Calu3 (cell line): ENCODE data around the gene PSAP. TPM values are rescaled to one million over a fixed set of nuclear protein-coding genes. Genes with fewer than 3 reads are reported as not detected.

ENCODE experiments used
- BruUV-seq: library from RNA; stranded (reverse); fragments of 400-500 nt; replicated peaks from 2 replicates; lab custom pipeline; 2021; lab: Mats Ljungman, UMichigan
- CTCF ChIA-PET: fragments of 300-600 bp; sonication (Branson Sonifier 250); formaldehyde crosslinking; loops from one replicate; lab custom pipeline; 2022; ENCODE audit warnings: antibody characterized with exemption; lab: Charles Lee
- DNase-seq: peaks from one replicate; pipeline ENCODE4 v3.0.0; 2022
- H3K27ac Mint-ChIP-seq: one replicate; pipeline ENCODE4 v1.8.0; 2022; ENCODE audit warnings: mixed read lengths; ENCODE audit not compliant: unreplicated experiment
- H3K27me3 Mint-ChIP-seq: one replicate; pipeline ENCODE4 v1.8.0; 2022; ENCODE audit warnings: mixed read lengths; ENCODE audit not compliant: unreplicated experiment
- H3K36me3 Mint-ChIP-seq: one replicate; pipeline ENCODE4 v1.8.0; 2022; ENCODE audit warnings: mild to moderate bottlenecking, moderate library complexity, mixed read lengths; ENCODE audit not compliant: insufficient read depth, unreplicated experiment
- H3K4me1 Mint-ChIP-seq: one replicate; pipeline ENCODE4 v1.8.0; 2022; ENCODE audit warnings: mild to moderate bottlenecking, low read depth, mixed read lengths; ENCODE audit not compliant: unreplicated experiment
- H3K4me3 Mint-ChIP-seq: one replicate; pipeline ENCODE4 v1.8.0; 2022; ENCODE audit warnings: mild to moderate bottlenecking, low read depth, moderate library complexity, mixed read lengths; ENCODE audit not compliant: unreplicated experiment
- H3K9me3 Mint-ChIP-seq: one replicate; pipeline ENCODE4 v1.8.0; 2022; ENCODE audit warnings: low read depth, mixed read lengths; ENCODE audit not compliant: unreplicated experiment
- CTCF ChIP-seq: fragments of 200-600 bp; IDR thresholded peaks from one replicate; pipeline ENCODE4 v1.8.0; 2022; ENCODE audit warnings: antibody characterized with exemption; ENCODE audit not compliant: unreplicated experiment
- intact Hi-C: fragments of 100-400 bp; cut with micrococcal nuclease; formaldehyde crosslinking; loops from one replicate; pipeline ENCODE4 v1.10.0; 2022; ENCODE audit not compliant: unreplicated experiment
- total RNA-seq: library from RNA; stranded (reverse); gene quantifications from 2 replicates; pipeline ENCODE4 v1.2.3, GENCODE V29; 2022

PSAP gene
- total RNA-seq, 1 experiment from 2014 or later, result 840 TPM

GRCh38 chr10:71809628-71810027, 41.4 kb downstream of the PSAP start:
- H3K36me3 Mint-ChIP-seq, result peaks cover 26% of the 10 kb centered on the region
- H3K27ac Mint-ChIP-seq, result no peak overlapping the region
- H3K4me1 Mint-ChIP-seq, result peaks cover 7% of the 10 kb centered on the region
- H3K9me3 Mint-ChIP-seq, result peaks cover 2% of the 10 kb centered on the region
- CTCF ChIA-PET, result interaction anchor here (0.6 kb wide), 1 partner anchor 496 kb away, joined by 3 read pairs; no protein-coding TSS in a partner anchor
- TF ChIP-seq CTCF, result no peak
- H3K4me3 Mint-ChIP-seq, result no peak overlapping the region
- no TSS peak for BruUV-seq
- peaks cover 30% of the 10 kb centered on the region for H3K27me3 Mint-ChIP-seq
- intact Hi-C loops, result loop anchor here (5.0 to 10.0 kb wide), 2 partner anchors 82 to 115 kb away; no protein-coding TSS in a partner anchor
- no peak for DNase-seq

GRCh38 chr10:71807557-71808510, 43.2 kb downstream of the PSAP start:
- CTCF ChIA-PET, result interaction anchor here (0.6 kb wide), 1 partner anchor 504 kb away, joined by 3 read pairs; no protein-coding TSS in a partner anchor
- no peak for TF ChIP-seq CTCF
- peaks cover 34% of the 10 kb centered on the region for H3K27me3 Mint-ChIP-seq
- no peak overlapping the region for H3K27ac Mint-ChIP-seq
- H3K4me3 Mint-ChIP-seq, result no peak overlapping the region
- peaks cover 7% of the 10 kb centered on the region for H3K4me1 Mint-ChIP-seq
- BruUV-seq, result no TSS peak
- H3K9me3 Mint-ChIP-seq, result peaks cover 2% of the 10 kb centered on the region
- no peak for DNase-seq
- peaks cover 10% of the 10 kb centered on the region for H3K36me3 Mint-ChIP-seq
- intact Hi-C loops, result no loop called here

GRCh38 chr10:71806704-71807556, 44.1 kb downstream of the PSAP start:
- Mint-ChIP-seq H3K9me3 (peaks cover 2% of the 10 kb centered on the region), H3K4me1 (peaks cover 7% of the 10 kb centered on the region), H3K27ac (no peak overlapping the region), H3K4me3 (no peak overlapping the region), H3K27me3 (peaks cover 34% of the 10 kb centered on the region), H3K36me3 (peaks cover 10% of the 10 kb centered on the region)
- intact Hi-C loops, result no loop called here
- CTCF ChIA-PET, result interaction anchor here (0.6 kb wide), 2 partner anchors 79 to 503 kb away, joined by 3 read pairs; no protein-coding TSS in a partner anchor
- BruUV-seq, result no TSS peak
- no peak for TF ChIP-seq CTCF
- DNase-seq, result no peak
